ENCODE results near the gene ZDHHC11B. TPM values are rescaled to one million over a fixed set of nuclear protein-coding genes. Genes with fewer than 3 reads are reported as not detected.
A peak's percentile ranks its signal among the peaks of the same experiment; 100 is the strongest.

Gene ZDHHC11B
- total RNA-seq, 1 experiment from 2014 or later: 3.8 TPM

GRCh38 chr5:672329-673160 is 112.0 kb downstream of the ZDHHC11B start:
- H4K20me1 ChIP-seq (ENCODE audit: insufficient read depth): no peaks in the 10 kb centered on the region
- H3K4me1 ChIP-seq (ENCODE audit: control insufficient read depth in 1 of 2, insufficient read depth in 2 of 2, low read length in 2 of 2): peaks cover 0 to 33% of the 10 kb centered on the region in 2 experiments; a peak in 2 of 4 replicates
- H3K79me2 ChIP-seq (ENCODE audit: insufficient read depth, low read length): no peaks in the 10 kb centered on the region
- CTCF ChIA-PET: no interaction called here
- POLR2A ChIA-PET: no interaction called here
- H3K27me3 ChIP-seq (ENCODE audit: insufficient read depth, low read length): no peaks in the 10 kb centered on the region
- RAD21 ChIA-PET (ENCODE audit: low non-redundant PET in 1 of 2, low total read pairs in 2 of 2, uncharacterized antibody in 2 of 2, unreplicated experiment in 2 of 2): no interaction called here
- 0 out of 4 replicates have a peak, but pooled peaks cover 0 to 3% of the 10 kb centered on the region in 2 experiments for H3K36me3 ChIP-seq (ENCODE audit: control insufficient read depth in 1 of 2, insufficient read depth in 2 of 2, low read length in 2 of 2)
- no TSS peak for BruUV-seq (replicated peaks)
- 0 out of 2 replicates have a peak overlapping the region, but pooled peaks have one; percentile 8 for H3K9ac ChIP-seq (ENCODE audit: low read length)
- H3K4me3 ChIP-seq (replicated peaks in 1 of 2; ENCODE audit: low read depth in 1 of 2, low read length in 2 of 2): no peak overlapping the region
- TF ChIP-seq EZH2phosphoT487 (IDR thresholded peaks at IDR 0.05; ENCODE audit: borderline replicate concordance) (no peak), ELF1 (IDR thresholded peaks at IDR 0.05; ENCODE audit: borderline replicate concordance, low read depth) (no peak), FOSL1 (IDR thresholded peaks at IDR 0.05; ENCODE audit: low read depth) (no peak), CTCF (IDR thresholded peaks at IDR 0.05 in 2 of 3, conservative IDR thresholded peaks at IDR 0.05 in 1 of 3; ENCODE audit: borderline replicate concordance in 1 of 3, insufficient read depth in 1 of 3, low read depth in 2 of 3, low read length in 2 of 3) (no peak), POLR2A (IDR thresholded peaks at IDR 0.05; ENCODE audit: borderline replicate concordance, extremely low read depth, insufficient read depth, insufficient read length) (no peak), REST (IDR thresholded peaks at IDR 0.05; ENCODE audit: low read depth) (no peak), CEBPB (IDR thresholded peaks at IDR 0.05; ENCODE audit: low read depth) (no peak), ATF3 (IDR thresholded peaks at IDR 0.05) (no peak), SIN3A (IDR thresholded peaks at IDR 0.05; ENCODE audit: low read depth) (no peak), JUND (IDR thresholded peaks at IDR 0.05) (no peak), YY1 (IDR thresholded peaks at IDR 0.05; ENCODE audit: extremely low read depth, insufficient replicate concordance, low read depth, low read length) (no peak), ZBTB33 (IDR thresholded peaks at IDR 0.05; ENCODE audit: extremely low read depth, insufficient replicate concordance, low read length) (no peak), SP1 (IDR thresholded peaks at IDR 0.05; ENCODE audit: low read depth) (no peak)
- no peak overlapping the region for H2AFZ ChIP-seq (ENCODE audit: low read depth, low read length, poor library complexity, severe bottlenecking)
- intact Hi-C loops (cut with micrococcal nuclease): loop anchor here (10.0 kb wide), 1 partner anchor 492 kb away; no protein-coding TSS in a partner anchor
- peak overlapping the region; percentile 37 for H3K4me2 ChIP-seq (ENCODE audit: low read length)
- H3K9me2 ChIP-seq (ENCODE audit: insufficient read depth): no peaks in the 10 kb centered on the region
- DNase-seq (ENCODE audit: low read depth, low spot score) (no peak), ATAC-seq (peak; percentile 3; the same call in 1 of the 2 replicates)
- H3K27ac ChIP-seq (ENCODE audit: low read depth, low read length): no peak overlapping the region
- no peaks in the 10 kb centered on the region for H3K9me3 ChIP-seq (ENCODE audit: control insufficient read depth in 1 of 2, insufficient read depth in 1 of 2, low read depth in 1 of 2, low read length in 2 of 2)

All from HCT116 (cell line).